GM23338 (cell line): Measurements from ENCODE around the gene KDM6A. TPM values are rescaled to one million over a fixed set of nuclear protein-coding genes. Genes with fewer than 3 reads are reported as not detected.

Experiments
- ATAC-seq: fragments of 200-7000 bp; cut with Tn5 transposase; 3 replicates; pipeline ENCODE4 v1.9.1; 2020
- DNase-seq: peaks from one replicate; pipeline ENCODE4 v3.0.0-alpha.2; 2015; ENCODE audit warnings: low spot score
- H2AFZ ChIP-seq: fragments of 200-600 bp; sonication (generic); 2 replicates; pipeline ENCODE4 v1.8.0; 2016; ENCODE audit warnings: antibody characterized with exemption, mild to moderate bottlenecking, moderate library complexity
- H3F3A ChIP-seq: fragments of 200-600 bp; sonication (generic); replicated peaks from 2 replicates; pipeline ENCODE4 v1.8.0; 2017; ENCODE audit warnings: antibody characterized with exemption, mixed run types, low read depth
- H3K27ac ChIP-seq: fragments of 200-600 bp; sonication (generic); 2 replicates; pipeline ENCODE4 v1.6.1; 2016; ENCODE audit warnings: low read depth
- H3K27me3 ChIP-seq: fragments of 200-600 bp; sonication (generic); 2 replicates; pipeline ENCODE4 v1.8.0; 2016; ENCODE audit warnings: mild to moderate bottlenecking, mixed run types, moderate library complexity; ENCODE audit not compliant: insufficient read depth
- H3K36me3 ChIP-seq: fragments of 200-600 bp; sonication (generic); 2 replicates; pipeline ENCODE4 v1.8.0; 2016; ENCODE audit warnings: mild to moderate bottlenecking; ENCODE audit not compliant: insufficient read depth
- H3K4me1 ChIP-seq: fragments of 200-600 bp; sonication (generic); 2 replicates; pipeline ENCODE4 v1.8.0; 2016; ENCODE audit warnings: mild to moderate bottlenecking, moderate library complexity; ENCODE audit not compliant: insufficient read depth
- H3K4me2 ChIP-seq: fragments of 200-600 bp; sonication (generic); 2 replicates; pipeline ENCODE4 v1.7.1; 2017; ENCODE audit warnings: mixed run types
- H3K4me3 ChIP-seq: fragments of 200-600 bp; sonication (generic); 2 replicates; pipeline ENCODE4 v1.6.1; 2016; ENCODE audit warnings: mixed run types
- H3K79me2 ChIP-seq: fragments of 200-600 bp; sonication (generic); replicated peaks from 2 replicates; pipeline ENCODE4 v1.8.0; 2017; ENCODE audit warnings: mild to moderate bottlenecking; ENCODE audit not compliant: insufficient read depth
- H3K9me2 ChIP-seq: fragments of 200-600 bp; sonication (generic); 2 replicates; pipeline ENCODE4 v1.8.0; 2017; ENCODE audit not compliant: insufficient read depth
- H4K20me1 ChIP-seq: fragments of 200-600 bp; sonication (generic); replicated peaks from 2 replicates; pipeline ENCODE4 v1.8.0; 2017; ENCODE audit warnings: mild to moderate bottlenecking; ENCODE audit not compliant: insufficient read depth
- H3K27ac Mint-ChIP-seq: 2 replicates; pipeline ENCODE4 v1.8.0; 2020; ENCODE audit warnings: inconsistent platforms, mild to moderate bottlenecking, moderate library complexity, mixed read lengths
- H3K27me3 Mint-ChIP-seq: 3 replicates; pipeline ENCODE4 v1.8.0; 2022; ENCODE audit warnings: low read depth, mild to moderate bottlenecking, moderate library complexity, mixed read lengths, inconsistent platforms; ENCODE audit not compliant: insufficient read depth, poor library complexity
- H3K36me3 Mint-ChIP-seq: 3 replicates; pipeline ENCODE4 v1.8.0; 2021; ENCODE audit warnings: low read depth, mild to moderate bottlenecking, inconsistent platforms, moderate library complexity, mixed read lengths
- H3K4me1 Mint-ChIP-seq: 3 replicates; pipeline ENCODE4 v1.8.0; 2020; ENCODE audit warnings: mild to moderate bottlenecking, inconsistent platforms, mixed read lengths
- H3K4me3 Mint-ChIP-seq: 3 replicates; pipeline ENCODE4 v1.8.0; 2021; ENCODE audit warnings: moderate library complexity, mild to moderate bottlenecking, inconsistent platforms, mixed read lengths
- H3K9me3 Mint-ChIP-seq: 3 replicates; pipeline ENCODE4 v1.8.0; 2020; ENCODE audit warnings: moderate library complexity, mild to moderate bottlenecking, inconsistent platforms, mixed read lengths
- CTCF ChIP-seq, 2 experiments: fragments of 200-600 bp in 1 of 2; sonication (generic) in 1 of 2; conservative IDR thresholded peaks; 2 replicates each; pipeline versions ENCODE4 v1.5.1 to v1.6.1; 2016 to 2017; ENCODE audit warnings: antibody characterized with exemption in 2 of 2, low read depth in 2 of 2, mild to moderate bottlenecking in 2 of 2, moderate library complexity in 1 of 2
- EZH2 ChIP-seq: fragments of 200-600 bp; sonication (generic); IDR thresholded peaks from one replicate; pipeline ENCODE4 v1.8.0; 2017; ENCODE audit warnings: antibody characterized with exemption, mild to moderate bottlenecking, low read depth; ENCODE audit not compliant: unreplicated experiment
- EZH2phosphoT487 ChIP-seq: fragments of 200-600 bp; sonication (generic); IDR thresholded peaks from one replicate; pipeline ENCODE4 v1.8.1; 2018; ENCODE audit warnings: antibody characterized with exemption; ENCODE audit not compliant: unreplicated experiment
- JUNB ChIP-seq: IDR thresholded peaks from one replicate; pipeline ENCODE4 v1.6.1; 2016; ENCODE audit warnings: antibody characterized with exemption; ENCODE audit not compliant: unreplicated experiment
- POLR2AphosphoS5 ChIP-seq: IDR thresholded peaks from 2 replicates; pipeline ENCODE4 v1.6.1; 2016; ENCODE audit warnings: antibody characterized with exemption, low read depth
- REST ChIP-seq: IDR thresholded peaks from one replicate; pipeline ENCODE4 v1.6.1; 2018; ENCODE audit warnings: antibody characterized with exemption; ENCODE audit not compliant: unreplicated experiment
- STAT1 ChIP-seq: IDR thresholded peaks from one replicate; pipeline ENCODE4 v1.6.1; 2016; ENCODE audit warnings: antibody characterized with exemption; ENCODE audit not compliant: unreplicated experiment
- ZNF114 ChIP-seq: fragments of 250-450 bp; sonication (Bioruptor Pico); IDR thresholded peaks from 2 replicates; pipeline ENCODE4 v1.5.0; 2020; ENCODE audit warnings: mild to moderate bottlenecking, moderate library complexity
- ZNF331 ChIP-seq: fragments of 250-450 bp; sonication (Bioruptor Pico); IDR thresholded peaks from 2 replicates; pipeline ENCODE4 v1.5.0; 2020; ENCODE audit warnings: low read depth, mild to moderate bottlenecking, moderate library complexity
- polyA plus RNA-seq: library from polyadenylated mRNA; unstranded; fragments of >200 nt; fragmentation: Nextera tagmentation; extraction: Ambion mirVana; gene quantifications from 2 replicates; pipeline ENCODE4 v1.2.1, GENCODE V29; 2016
- total RNA-seq: library from RNA; depleted of rRNA; stranded (reverse); fragments of >200 nt; shearing (Covaris generic); gene quantifications from 2 replicates; pipeline ENCODE4 v1.2.3, GENCODE V29; 2014

KDM6A gene
- total and polyA plus RNA-seq, 2 experiments from 2014 or later, result 22.8 to 102 TPM

GRCh38 chrX:44962944-44963343 is 90.0 kb downstream of the KDM6A start:
- Mint-ChIP-seq H3K4me3 (no peak overlapping the region), H3K27me3 (no peaks in the 10 kb centered on the region), H3K36me3 (peaks cover 67% of the 10 kb centered on the region), H3K9me3 (no peaks in the 10 kb centered on the region; the same call in 2 of the 3 replicates), H3K4me1 (peaks cover 6% of the 10 kb centered on the region; the same call in 2 of the 3 replicates), H3K27ac (no peak overlapping the region)
- Histone ChIP-seq H2AFZ (no peak overlapping the region), H3K9me2 (no peaks in the 10 kb centered on the region), H3F3A (no peaks in the 10 kb centered on the region), H3K4me1 (peaks cover 9% of the 10 kb centered on the region; the same call in 1 of the 2 replicates), H3K79me2 (peaks cover 100% of the 10 kb centered on the region), H3K27ac (no peak overlapping the region), H3K4me3 (no peak overlapping the region), H3K4me2 (no peak overlapping the region), H3K36me3 (peaks cover 7% of the 10 kb centered on the region; the same call in 1 of the 2 replicates), H3K27me3 (no peaks in the 10 kb centered on the region), H4K20me1 (peaks cover 35% of the 10 kb centered on the region)
- TF ChIP-seq REST (no peak), STAT1 (no peak), CTCF (conservative IDR thresholded peaks at IDR 0.05; ENCODE audit: low read depth in 2 of 2) (no peak), JUNB (no peak), POLR2AphosphoS5 (no peak), EZH2 (no peak), ZNF331 (no peak), EZH2phosphoT487 (no peak)
- ATAC-seq (no peak), DNase-seq (no peak)

GRCh38 chrX:44967221-44967620 is 94.2 kb downstream of the KDM6A start:
- ATAC-seq (no peak), DNase-seq (no peak)
- Histone ChIP-seq H4K20me1 (peaks cover 16% of the 10 kb centered on the region), H3K27me3 (no peaks in the 10 kb centered on the region), H3K4me3 (no peak overlapping the region), H3K4me1 (0 out of 2 replicates have a peak, but pooled peaks cover 3% of the 10 kb centered on the region), H3F3A (no peaks in the 10 kb centered on the region), H3K36me3 (no peaks in the 10 kb centered on the region; the same call in 1 of the 2 replicates), H2AFZ (no peak overlapping the region), H3K4me2 (no peak overlapping the region), H3K9me2 (no peaks in the 10 kb centered on the region), H3K79me2 (peaks cover 100% of the 10 kb centered on the region), H3K27ac (no peak overlapping the region)
- no peak for TF ChIP-seq ZNF114 (CRISPR knock-in tag)
- Mint-ChIP-seq H3K36me3 (peaks cover 77% of the 10 kb centered on the region), H3K4me1 (peaks cover 7% of the 10 kb centered on the region; the same call in 1 of the 3 replicates), H3K4me3 (no peak overlapping the region), H3K27me3 (no peaks in the 10 kb centered on the region), H3K9me3 (no peaks in the 10 kb centered on the region; the same call in 2 of the 3 replicates), H3K27ac (no peak overlapping the region)
